Epithelial cell of esophagus (primary cell): ENCODE measurements around the gene ZNF582.
"Not testable (repeated sequence)": the region's sequence is repeated elsewhere in the genome, so short reads cannot be mapped to it uniquely, and the experiment has no call there.

Experiments used
- DNase-seq: peaks from one replicate; pipeline ENCODE4 v3.0.0; 2010; ENCODE audit warnings: low read depth
- H3K4me3 ChIP-seq: 2 replicates; pipeline ENCODE4 v1.5.1; 2011; ENCODE audit warnings: mild to moderate bottlenecking, low read length, control low read depth
- TF ChIP-seq, protein P1 (sequence below): IDR thresholded peaks from 2 replicates; pipeline ENCODE4 v1.5.1; 2011; ENCODE audit warnings: low read depth, mild to moderate bottlenecking, low read length, control low read depth, inconsistent platforms; ENCODE audit not compliant: insufficient read depth; ENCODE audit errors: missing control alignments

ZNF582 gene

DNA sequence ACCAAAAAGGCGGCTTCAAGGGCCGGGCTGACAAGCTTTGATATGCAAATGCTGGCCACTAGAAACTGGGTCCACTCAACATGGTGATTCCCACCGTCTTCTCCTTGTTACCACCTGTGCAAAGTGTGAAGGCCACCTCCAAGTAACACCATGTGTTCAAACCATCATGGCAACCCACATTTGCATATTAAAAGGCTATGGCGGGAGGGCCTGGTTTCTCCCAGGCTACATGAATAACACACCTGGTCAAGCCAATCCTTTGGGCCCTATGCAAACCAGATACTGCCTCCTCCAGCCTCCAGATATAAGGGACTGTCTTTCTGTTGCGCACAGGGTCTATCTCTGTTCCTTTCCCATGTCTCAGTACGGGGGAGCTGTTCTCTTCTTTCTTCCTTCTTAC lies 42.1 kb downstream of the ZNF582 start:
- no peak overlapping the region for H3K4me3 ChIP-seq
- TF ChIP-seq, protein P1, sequence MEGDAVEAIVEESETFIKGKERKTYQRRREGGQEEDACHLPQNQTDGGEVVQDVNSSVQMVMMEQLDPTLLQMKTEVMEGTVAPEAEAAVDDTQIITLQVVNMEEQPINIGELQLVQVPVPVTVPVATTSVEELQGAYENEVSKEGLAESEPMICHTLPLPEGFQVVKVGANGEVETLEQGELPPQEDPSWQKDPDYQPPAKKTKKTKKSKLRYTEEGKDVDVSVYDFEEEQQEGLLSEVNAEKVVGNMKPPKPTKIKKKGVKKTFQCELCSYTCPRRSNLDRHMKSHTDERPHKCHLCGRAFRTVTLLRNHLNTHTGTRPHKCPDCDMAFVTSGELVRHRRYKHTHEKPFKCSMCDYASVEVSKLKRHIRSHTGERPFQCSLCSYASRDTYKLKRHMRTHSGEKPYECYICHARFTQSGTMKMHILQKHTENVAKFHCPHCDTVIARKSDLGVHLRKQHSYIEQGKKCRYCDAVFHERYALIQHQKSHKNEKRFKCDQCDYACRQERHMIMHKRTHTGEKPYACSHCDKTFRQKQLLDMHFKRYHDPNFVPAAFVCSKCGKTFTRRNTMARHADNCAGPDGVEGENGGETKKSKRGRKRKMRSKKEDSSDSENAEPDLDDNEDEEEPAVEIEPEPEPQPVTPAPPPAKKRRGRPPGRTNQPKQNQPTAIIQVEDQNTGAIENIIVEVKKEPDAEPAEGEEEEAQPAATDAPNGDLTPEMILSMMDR, result no peak
- DNase-seq, result no peak

DNA sequence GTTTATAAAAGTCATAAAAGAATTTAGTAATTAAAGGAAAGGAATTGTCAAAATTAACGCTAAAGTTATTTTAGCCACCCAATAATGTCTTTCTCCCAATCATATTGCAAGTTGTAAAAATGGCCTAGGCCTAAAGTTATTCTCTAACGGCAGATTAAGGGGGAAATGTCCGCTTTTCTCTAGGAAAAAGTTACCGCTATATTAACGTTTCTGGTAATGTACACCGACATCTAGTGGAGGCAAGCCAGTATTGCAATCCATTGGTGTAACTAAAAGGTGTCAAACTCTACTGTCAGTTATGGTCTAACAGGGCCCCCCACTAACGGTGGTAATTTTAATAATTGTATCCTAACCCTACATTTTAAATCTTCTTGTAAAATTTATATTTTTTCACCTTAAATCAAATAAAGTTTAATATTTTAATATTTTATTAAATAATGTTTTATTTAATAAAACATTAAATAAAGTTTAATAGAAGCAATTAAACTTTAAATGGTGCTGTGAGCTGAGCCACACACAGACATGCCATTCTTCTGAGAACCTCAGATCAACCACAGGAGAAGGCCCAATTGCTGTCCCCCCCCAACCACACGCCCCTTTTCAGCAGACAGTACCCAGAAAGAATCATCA lies 42.8 kb downstream of the ZNF582 start:
- TF ChIP-seq, protein P1, result peak; percentile 88
- peak; percentile 51 for DNase-seq
- no peak overlapping the region for H3K4me3 ChIP-seq

DNA sequence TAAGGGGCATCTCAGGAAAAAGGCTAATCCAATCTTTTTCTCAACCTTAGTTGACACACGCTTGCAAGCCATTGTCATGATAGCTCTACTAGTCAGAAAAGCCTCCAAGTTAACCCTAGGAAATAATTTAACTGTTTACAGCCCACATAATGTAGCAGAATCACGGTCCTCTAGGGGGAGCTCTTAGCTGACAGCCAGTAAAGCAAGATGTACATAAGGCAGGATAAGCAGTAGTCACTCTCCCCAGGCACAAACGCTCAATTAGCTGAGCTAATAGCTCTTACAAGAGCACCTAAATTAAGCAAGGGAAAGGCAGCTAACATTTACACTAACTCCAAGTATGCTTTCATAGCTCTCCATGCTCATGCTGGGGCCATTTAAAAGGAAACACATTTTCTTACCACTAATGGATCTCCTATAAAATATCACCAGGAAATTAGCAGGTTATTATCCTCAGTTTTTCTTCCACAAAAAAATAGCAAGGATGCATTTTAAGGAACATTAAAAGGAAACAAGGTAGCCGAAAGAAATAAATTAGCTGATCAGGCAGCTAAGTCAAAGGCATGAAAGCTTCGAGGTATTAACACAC lies 45.0 kb downstream of the ZNF582 start:
- H3K4me3 ChIP-seq, result no peak overlapping the region
- peak; percentile 36 for DNase-seq

DNA sequence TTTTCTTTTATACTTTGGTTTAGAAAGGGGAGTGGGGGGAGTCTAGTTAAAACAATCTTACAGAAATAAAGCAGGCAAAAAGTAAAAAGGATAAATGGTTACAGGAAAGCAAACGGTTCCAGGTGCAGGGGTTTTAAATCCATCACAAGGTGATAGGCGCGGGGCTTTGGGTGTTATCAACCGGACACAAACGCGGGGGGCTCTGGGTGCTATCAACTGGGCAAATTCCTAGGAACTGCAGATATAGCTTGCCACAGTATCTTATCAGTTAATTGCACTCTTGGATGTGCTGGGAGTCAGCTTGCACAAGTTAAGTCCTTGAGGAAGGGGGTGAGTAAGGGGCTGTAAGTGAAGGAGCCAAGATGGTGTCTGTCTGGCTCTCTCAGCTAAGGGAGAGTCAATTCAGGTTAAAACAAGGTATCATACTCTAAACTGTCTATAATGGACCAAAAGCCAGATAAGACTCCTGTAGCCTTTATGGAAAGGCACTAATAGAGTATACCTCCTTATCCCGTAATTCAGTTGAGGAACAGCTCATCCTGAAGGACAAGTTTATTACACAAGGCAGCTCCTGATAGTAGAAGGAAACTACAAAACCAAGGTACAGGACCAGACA lies 46.1 kb downstream of the ZNF582 start:
- no peak overlapping the region for H3K4me3 ChIP-seq
- no peak for DNase-seq
- TF ChIP-seq, protein P1, result no peak

More for the DNA sequence above, 45.0 kb downstream of the ZNF582 start:
- TF ChIP-seq, protein P1, result peak; percentile 32

DNA sequence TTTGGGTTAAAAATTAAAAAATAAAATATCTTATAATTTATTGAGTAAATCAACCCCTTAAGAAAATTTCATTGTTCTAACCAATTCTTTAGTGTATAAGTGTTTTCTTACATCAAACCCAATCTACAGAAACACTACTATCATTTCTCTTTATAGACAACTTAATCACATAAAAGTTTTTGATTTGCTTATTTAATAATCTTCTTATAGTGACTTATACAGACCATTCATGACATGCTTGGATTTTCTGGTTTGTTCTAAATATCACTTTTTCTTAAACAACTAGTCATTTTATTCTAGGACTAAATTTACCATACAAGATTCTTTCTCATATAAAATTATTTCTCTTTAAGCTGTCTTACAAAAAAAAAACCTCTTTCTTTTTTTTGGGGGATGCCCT lies 51.4 kb downstream of the ZNF582 start:
- no peak overlapping the region for H3K4me3 ChIP-seq
- TF ChIP-seq, protein P1, result no peak
- DNase-seq, result no peak

DNA sequence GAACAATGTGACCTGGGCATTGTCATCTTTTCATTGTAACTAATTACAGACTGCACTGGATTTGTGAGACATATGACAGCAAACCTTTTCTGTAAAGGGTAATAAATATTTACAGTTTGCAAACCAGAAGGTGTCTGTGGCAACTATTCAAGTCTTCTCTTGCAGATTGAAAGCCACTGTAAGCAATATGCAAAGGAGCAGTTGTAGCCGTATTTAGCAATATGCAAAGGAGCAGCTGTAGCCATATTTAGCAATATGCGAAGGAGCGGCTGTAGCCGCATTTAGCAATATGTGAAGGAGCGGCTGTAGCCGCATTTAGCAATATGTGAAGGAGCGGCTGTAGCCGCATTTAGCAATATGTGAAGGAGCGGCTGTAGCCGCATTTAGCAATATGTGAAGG lies 54.3 kb downstream of the ZNF582 start:
- not testable (repeated sequence) for H3K4me3 ChIP-seq, DNase-seq

DNA sequence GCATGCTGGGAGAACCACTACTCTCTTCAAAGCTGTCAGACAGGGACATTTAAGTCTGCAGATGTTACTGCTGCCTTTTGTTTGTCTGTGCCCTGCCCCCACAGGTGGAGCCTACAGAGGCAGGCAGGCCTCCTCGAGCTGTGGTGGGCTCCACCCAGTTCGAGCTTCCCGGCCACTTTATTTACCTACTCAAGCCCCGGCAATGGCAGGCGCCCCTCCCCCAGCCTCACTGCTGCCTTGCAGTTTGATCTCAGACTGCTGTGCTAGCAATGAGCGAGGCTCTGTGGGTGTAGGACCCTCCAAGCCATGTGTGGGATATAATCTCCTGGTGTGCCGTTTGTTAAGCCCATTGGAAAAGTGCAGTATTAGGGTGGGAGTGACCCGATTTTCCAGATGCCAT lies 56.3 kb downstream of the ZNF582 start:
- H3K4me3 ChIP-seq, DNase-seq: not testable (repeated sequence)

DNA sequence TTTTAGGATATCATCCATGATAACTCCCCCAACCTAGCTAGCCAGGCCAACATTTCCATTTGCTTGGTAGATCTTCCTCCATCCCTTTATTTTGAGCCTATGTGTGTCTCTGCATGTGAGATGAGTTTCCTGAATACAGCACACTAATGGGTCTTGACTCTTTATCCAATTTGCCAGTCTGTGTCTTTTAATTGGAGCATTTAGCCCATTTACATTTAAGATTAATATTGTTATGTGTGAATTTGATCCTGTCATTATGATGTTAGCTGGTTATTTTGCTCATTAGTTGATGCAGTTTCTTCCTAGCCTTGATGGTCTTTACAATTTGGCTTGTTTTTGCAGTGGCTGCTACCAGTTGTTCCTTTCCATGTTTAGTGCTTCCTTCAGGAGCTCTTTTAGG lies 58.0 kb downstream of the ZNF582 start:
- not testable (repeated sequence) for DNase-seq, H3K4me3 ChIP-seq

DNA sequence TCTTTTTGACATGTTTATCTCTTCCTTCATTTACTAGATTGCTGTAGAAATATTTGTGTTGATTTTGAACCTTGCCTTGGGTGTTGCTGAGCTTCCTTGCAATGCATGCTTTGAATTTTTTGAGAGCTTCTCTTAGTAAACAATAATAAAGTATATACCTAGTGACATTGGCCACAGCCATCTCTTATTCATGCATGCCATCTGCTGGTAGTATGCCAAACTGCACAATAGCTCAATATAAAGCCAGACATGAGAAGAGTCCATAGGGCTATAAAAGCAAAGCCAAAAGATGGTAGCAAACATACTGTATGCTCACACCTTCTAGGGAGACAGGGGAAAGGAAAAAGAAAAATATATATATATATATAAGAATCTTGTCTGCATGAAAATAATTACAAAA lies 59.8 kb downstream of the ZNF582 start:
- DNase-seq, result peak; percentile 72

More for the DNA sequence above, 59.8 kb downstream of the ZNF582 start:
- TF ChIP-seq, protein P1, result peak; percentile 82
- H3K4me3 ChIP-seq, result no peak overlapping the region
